K562 (cell line): Measurements from ENCODE around the gene CEP95. TPM values are rescaled to one million over a fixed set of nuclear protein-coding genes. Genes with fewer than 3 reads are reported as not detected.

Experiments used
- E2F6 ChIP-seq, 2 experiments: IDR thresholded peaks; 2 replicates each; pipeline ENCODE4 v1.6.1; 2011; ENCODE audit warnings: borderline replicate concordance in 1 of 2, control low read depth in 1 of 2, low read depth in 1 of 2, low read length in 1 of 2, mild to moderate bottlenecking in 1 of 2, mixed read lengths in 1 of 2, moderate library complexity in 1 of 2; ENCODE audit not compliant: insufficient read depth in 1 of 2, insufficient read length in 1 of 2, poor library complexity in 1 of 2, severe bottlenecking in 1 of 2; ENCODE audit errors: extremely low read depth in 1 of 2
- GATA2 ChIP-seq: sonication (generic); formaldehyde crosslinking; IDR thresholded peaks from 2 replicates; pipeline ENCODE4 v1.4.0; 2020; ENCODE audit warnings: mild to moderate bottlenecking, missing genetic modification reagents
- HNRNPLL ChIP-seq: fragments of 200-400 bp; formaldehyde crosslinking; IDR thresholded peaks from 2 replicates; pipeline ENCODE4 v1.6.1; 2017; ENCODE audit warnings: low read length, low read depth, mild to moderate bottlenecking; ENCODE audit not compliant: poor library complexity, severe bottlenecking
- KLF1 ChIP-seq: fragments of 450-650 bp; IDR thresholded peaks from 2 replicates; pipeline ENCODE4 v1.6.1; 2016; ENCODE audit warnings: missing genetic modification characterization, missing compliant biosample characterization
- MCM2 ChIP-seq: fragments of 450-650 bp; IDR thresholded peaks from 2 replicates; pipeline ENCODE4 v1.6.1; 2017; ENCODE audit warnings: low read depth, mild to moderate bottlenecking
- MED1 ChIP-seq: sonication (generic); formaldehyde crosslinking; IDR thresholded peaks from 2 replicates; pipeline ENCODE4 v1.8.1; 2023; ENCODE audit warnings: missing genetic modification reagents, borderline replicate concordance
- MTF1 ChIP-seq: fragments of 250-450 bp; sonication (Bioruptor Pico); IDR thresholded peaks from 2 replicates; pipeline ENCODE4 v1.9.0; 2021; ENCODE audit warnings: moderate library complexity, mild to moderate bottlenecking, inconsistent platforms, borderline replicate concordance
- OTX1 ChIP-seq: fragments of 450-650 bp; formaldehyde crosslinking; IDR thresholded peaks from 2 replicates; pipeline ENCODE4 v1.4.0; 2022; ENCODE audit warnings: mild to moderate bottlenecking
- SMAD4 ChIP-seq: fragments of 250-450 bp; sonication (Bioruptor Pico); conservative IDR thresholded peaks from 2 replicates; pipeline ENCODE4 v1.8.0; 2021; ENCODE audit warnings: inconsistent platforms, mild to moderate bottlenecking, moderate library complexity
- TBL1XR1 ChIP-seq, 2 experiments: IDR thresholded peaks; 2 replicates each; pipeline ENCODE4 v1.6.1; 2012; ENCODE audit warnings: improper control_type of control experiment in 2 of 2, low read length in 2 of 2, mild to moderate bottlenecking in 1 of 2
- TEAD4 ChIP-seq, 2 experiments: sonication (generic) in 1 of 2; formaldehyde crosslinking in 1 of 2; IDR thresholded peaks; 2 replicates each; pipeline versions ENCODE4 v1.6.1 to v1.8.0; 2012 to 2022; ENCODE audit warnings: borderline replicate concordance in 1 of 2, inconsistent platforms in 1 of 2, low read length in 1 of 2, mild to moderate bottlenecking in 1 of 2, missing genetic modification reagents in 1 of 2
- THAP12 ChIP-seq: fragments of 250-450 bp; sonication (Bioruptor Pico); IDR thresholded peaks from 2 replicates; pipeline ENCODE4 v1.9.0; 2021; ENCODE audit warnings: mild to moderate bottlenecking, inconsistent platforms
- ZBTB2 ChIP-seq: fragments of 450-650 bp; IDR thresholded peaks from 2 replicates; pipeline ENCODE4 v1.6.1; 2016; ENCODE audit warnings: antibody characterized with exemption
- ZNF445 ChIP-seq: fragments of 250-450 bp; sonication (Bioruptor Pico); IDR thresholded peaks from 2 replicates; pipeline ENCODE4 v1.4.0; 2020; ENCODE audit warnings: low read depth, mild to moderate bottlenecking, moderate library complexity
- ZSCAN32 ChIP-seq: fragments of 450-650 bp; formaldehyde crosslinking; IDR thresholded peaks from 2 replicates; pipeline ENCODE4 v1.4.0; 2020; ENCODE audit warnings: mild to moderate bottlenecking, moderate library complexity
- polyA plus RNA-seq, 8 experiments: library from polyadenylated mRNA; depleted of rRNA in 4 of 8; stranded (reverse) in 5 of 8; unstranded in 3 of 8; fragments of >200 nt; fragmentation: Nextera tagmentation in 2 of 8; fragmentation: Illumina TruSeq in 1 of 8; extraction: Ambion mirVana in 2 of 8; extraction: Trizol in 1 of 8; gene quantifications; 2 replicates each; pipeline versions ENCODE4 v1.2.1 to v1.2.3, GENCODE V29; 2011 to 2014; ENCODE audit warnings: inconsistent platforms in 1 of 8, missing spikeins in 1 of 8
- total RNA-seq, 7 experiments: library from RNA; depleted of rRNA in 6 of 7; stranded (reverse); fragments of >200 nt in 6 of 7; fragmentation: Illumina TruSeq in 2 of 7; extraction: Trizol in 2 of 7; gene quantifications; 2 replicates each; pipeline versions ENCODE4 v1.2.1 to v1.2.3, GENCODE V29; 2011 to 2021; ENCODE audit warnings: low replicate concordance in 1 of 7
- TF ChIP-seq, protein P1 (sequence below): sonication (generic); formaldehyde crosslinking; IDR thresholded peaks from 2 replicates; pipeline ENCODE4 v1.8.0; 2023; ENCODE audit warnings: mild to moderate bottlenecking, missing genetic modification reagents
- TF ChIP-seq, protein P2 (sequence below): IDR thresholded peaks from 3 replicates; pipeline ENCODE4 v1.6.1; 2011; ENCODE audit warnings: borderline replicate concordance, mild to moderate bottlenecking; ENCODE audit not compliant: insufficient read length, insufficient read depth
- TF ChIP-seq, protein P3 (sequence below): IDR thresholded peaks from 2 replicates; pipeline ENCODE4 v1.6.1; 2011; ENCODE audit not compliant: insufficient read length; ENCODE audit errors: extremely low read depth

Gene CEP95
- total and polyA plus RNA-seq, 9 of the 15 experiments (the other 6 are each of a cell fraction or from before 2014, with no cell fraction given) = 26.7 to 80.7 (median 56.9) TPM

GRCh38 chr17:64506201-64506575 is 589 bp upstream of the CEP95 start, which contains the start of gene DDX5 (continued):
- TF ChIP-seq OTX1 (no peak), MTF1 (CRISPR knock-in tag) (no peak), E2F6 (IDR thresholded peaks at IDR 0.05; ENCODE audit: borderline replicate concordance in 1 of 2, extremely low read depth in 1 of 2, insufficient read depth in 1 of 2, insufficient read length in 1 of 2, low read depth in 1 of 2, low read length in 1 of 2, poor library complexity in 1 of 2, severe bottlenecking in 1 of 2) (peak in 1 of 2 experiments; percentile 27), TEAD4 (IDR thresholded peaks at IDR 0.05; ENCODE audit: low read length) (peak; percentile 62), TEAD4 (CRISPR knock-in tag; IDR thresholded peaks at IDR 0.05; ENCODE audit: borderline replicate concordance) (peak; percentile 75; the same call in 1 of the 2 replicates), GATA2 (CRISPR knock-in tag) (no peak), ZBTB2 (peak; percentile 37; the same call in 1 of the 2 replicates), ZNF445 (CRISPR knock-in tag) (no peak), THAP12 (CRISPR knock-in tag) (peak; percentile 80), HNRNPLL (peak; percentile 82), TBL1XR1 (IDR thresholded peaks at IDR 0.05; ENCODE audit: low read length in 2 of 2) (peak in 1 of 2 experiments; percentile 16; a peak in 1 of 4 replicates), MED1 (CRISPR knock-in tag) (peak; percentile 90; the same call in 1 of the 2 replicates), ZSCAN32 (CRISPR knock-in tag) (no peak), SMAD4 (CRISPR knock-in tag) (no peak), KLF1 (tag) (peak; percentile 98), MCM2 (no peak)
- TF ChIP-seq, protein P1, sequence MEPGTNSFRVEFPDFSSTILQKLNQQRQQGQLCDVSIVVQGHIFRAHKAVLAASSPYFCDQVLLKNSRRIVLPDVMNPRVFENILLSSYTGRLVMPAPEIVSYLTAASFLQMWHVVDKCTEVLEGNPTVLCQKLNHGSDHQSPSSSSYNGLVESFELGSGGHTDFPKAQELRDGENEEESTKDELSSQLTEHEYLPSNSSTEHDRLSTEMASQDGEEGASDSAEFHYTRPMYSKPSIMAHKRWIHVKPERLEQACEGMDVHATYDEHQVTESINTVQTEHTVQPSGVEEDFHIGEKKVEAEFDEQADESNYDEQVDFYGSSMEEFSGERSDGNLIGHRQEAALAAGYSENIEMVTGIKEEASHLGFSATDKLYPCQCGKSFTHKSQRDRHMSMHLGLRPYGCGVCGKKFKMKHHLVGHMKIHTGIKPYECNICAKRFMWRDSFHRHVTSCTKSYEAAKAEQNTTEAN (CRISPR knock-in tag) = 0 out of 2 replicates have a peak, but pooled peaks have one; percentile 82
- TF ChIP-seq, protein P2, sequence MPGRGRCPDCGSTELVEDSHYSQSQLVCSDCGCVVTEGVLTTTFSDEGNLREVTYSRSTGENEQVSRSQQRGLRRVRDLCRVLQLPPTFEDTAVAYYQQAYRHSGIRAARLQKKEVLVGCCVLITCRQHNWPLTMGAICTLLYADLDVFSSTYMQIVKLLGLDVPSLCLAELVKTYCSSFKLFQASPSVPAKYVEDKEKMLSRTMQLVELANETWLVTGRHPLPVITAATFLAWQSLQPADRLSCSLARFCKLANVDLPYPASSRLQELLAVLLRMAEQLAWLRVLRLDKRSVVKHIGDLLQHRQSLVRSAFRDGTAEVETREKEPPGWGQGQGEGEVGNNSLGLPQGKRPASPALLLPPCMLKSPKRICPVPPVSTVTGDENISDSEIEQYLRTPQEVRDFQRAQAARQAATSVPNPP = no peak
- TF ChIP-seq, protein P3, sequence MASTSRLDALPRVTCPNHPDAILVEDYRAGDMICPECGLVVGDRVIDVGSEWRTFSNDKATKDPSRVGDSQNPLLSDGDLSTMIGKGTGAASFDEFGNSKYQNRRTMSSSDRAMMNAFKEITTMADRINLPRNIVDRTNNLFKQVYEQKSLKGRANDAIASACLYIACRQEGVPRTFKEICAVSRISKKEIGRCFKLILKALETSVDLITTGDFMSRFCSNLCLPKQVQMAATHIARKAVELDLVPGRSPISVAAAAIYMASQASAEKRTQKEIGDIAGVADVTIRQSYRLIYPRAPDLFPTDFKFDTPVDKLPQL = peak; percentile 93
